Hepatocyte (in vitro differentiated cells): ENCODE data around the gene GLRA3. TPM values are rescaled to one million over a fixed set of nuclear protein-coding genes. Genes with fewer than 3 reads are reported as not detected.

Source experiments
- DNase-seq: peaks from one replicate; pipeline ENCODE4 v3.0.0-alpha.2; 2016; ENCODE audit warnings: low spot score
- H2AFZ ChIP-seq: fragments of 200-600 bp; sonication (generic); 2 replicates; pipeline ENCODE4 v1.6.0; 2016; ENCODE audit warnings: antibody characterized with exemption, mild to moderate bottlenecking
- H3K27ac ChIP-seq: fragments of 200-600 bp; sonication (generic); 2 replicates; pipeline ENCODE4 v1.5.1; 2016; ENCODE audit warnings: mild to moderate bottlenecking
- H3K27me3 ChIP-seq: fragments of 200-600 bp; sonication (generic); 2 replicates; pipeline ENCODE4 v1.6.1; 2016
- H3K36me3 ChIP-seq: fragments of 200-600 bp; sonication (generic); replicated peaks from 2 replicates; pipeline ENCODE4 v1.5.1; 2016; ENCODE audit warnings: low read depth; ENCODE audit not compliant: insufficient read depth
- H3K4me1 ChIP-seq: fragments of 200-600 bp; sonication (generic); 2 replicates; pipeline ENCODE4 v1.5.1; 2016; ENCODE audit warnings: mild to moderate bottlenecking, moderate library complexity; ENCODE audit not compliant: insufficient read depth
- H3K4me2 ChIP-seq: fragments of 200-600 bp; sonication (generic); 2 replicates; pipeline ENCODE4 v1.6.0; 2016
- H3K4me3 ChIP-seq: fragments of 200-600 bp; sonication (generic); 2 replicates; pipeline ENCODE4 v1.5.1; 2016; ENCODE audit warnings: mild to moderate bottlenecking
- H3K79me2 ChIP-seq: fragments of 200-600 bp; sonication (generic); 2 replicates; pipeline ENCODE4 v1.6.0; 2017; ENCODE audit warnings: mild to moderate bottlenecking
- H3K9me2 ChIP-seq: fragments of 200-600 bp; sonication (generic); replicated peaks from 2 replicates; pipeline ENCODE4 v1.6.0; 2017; ENCODE audit warnings: mild to moderate bottlenecking; ENCODE audit not compliant: insufficient read depth
- H3K9me3 ChIP-seq: fragments of 200-600 bp; sonication (generic); 2 replicates; pipeline ENCODE4 v1.5.1; 2016; ENCODE audit warnings: low read depth, mild to moderate bottlenecking
- H4K20me1 ChIP-seq: fragments of 200-600 bp; sonication (generic); 2 replicates; pipeline ENCODE4 v1.6.0; 2016; ENCODE audit warnings: mild to moderate bottlenecking; ENCODE audit not compliant: insufficient read depth, poor library complexity, severe bottlenecking
- CTCF ChIP-seq: fragments of 200-600 bp; sonication (generic); IDR thresholded peaks from 2 replicates; pipeline ENCODE4 v1.5.1; 2016; ENCODE audit warnings: antibody characterized with exemption, mild to moderate bottlenecking; ENCODE audit not compliant: poor library complexity
- EZH2 ChIP-seq: fragments of 200-600 bp; sonication (generic); IDR thresholded peaks from 2 replicates; pipeline ENCODE4 v1.6.1; 2016; ENCODE audit warnings: antibody characterized with exemption, mild to moderate bottlenecking, borderline replicate concordance
- EZH2phosphoT487 ChIP-seq: fragments of 200-600 bp; sonication (generic); IDR thresholded peaks from one replicate; pipeline ENCODE4 v1.6.1; 2018; ENCODE audit warnings: antibody characterized with exemption, mild to moderate bottlenecking, low read depth, moderate library complexity; ENCODE audit not compliant: unreplicated experiment, severe bottlenecking
- WGBS: methylation state at CpG from one replicate; pipeline ENCODE4 v1.1.6; 2016; ENCODE audit warnings: low lambda C conversion rate; ENCODE audit errors: missing lambda C conversion rate; 5-methylcytosine and 5-hydroxymethylcytosine counted together
- polyA plus RNA-seq: library from polyadenylated mRNA; unstranded; fragments of >200 nt; fragmentation: Nextera tagmentation; extraction: Ambion mirVana; gene quantifications from 2 replicates; pipeline ENCODE4 v1.2.1, GENCODE V29; 2016
- total RNA-seq: library from RNA; depleted of rRNA; stranded (reverse); fragments of >200 nt; gene quantifications from 2 replicates; pipeline ENCODE4 v1.2.3, GENCODE V29; 2014

The GLRA3 gene
- total and polyA plus RNA-seq, 2 experiments from 2014 or later: 0.10 TPM; not detected in 1

DNA sequence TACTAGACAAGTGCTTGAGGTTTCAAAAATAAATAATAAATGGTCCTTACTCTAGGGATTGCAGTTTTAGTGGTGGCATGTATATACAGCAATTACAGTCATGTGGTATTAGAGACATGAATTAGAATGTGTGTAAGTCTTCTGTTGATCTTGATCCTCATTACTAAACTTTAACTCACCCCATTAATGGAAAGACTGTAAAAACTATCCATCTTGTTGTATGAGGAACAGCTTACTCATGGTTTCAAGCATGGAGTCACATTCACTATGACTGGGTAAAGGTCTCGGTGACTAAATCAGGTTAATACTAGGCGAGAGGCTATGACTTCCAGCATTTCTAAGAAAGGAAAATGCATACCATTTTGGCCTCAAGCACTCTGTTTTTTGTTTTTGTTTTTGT is 199.8 kb downstream of the GLRA3 start:
- Histone ChIP-seq H3K4me1 (no peaks in the 10 kb centered on the region), H3K79me2 (no peaks in the 10 kb centered on the region), H3K4me2 (no peak overlapping the region), H3K9me2 (no peaks in the 10 kb centered on the region), H4K20me1 (no peaks in the 10 kb centered on the region), H3K9me3 (no peaks in the 10 kb centered on the region), H3K36me3 (no peaks in the 10 kb centered on the region), H3K27ac (no peak overlapping the region), H3K4me3 (no peak overlapping the region), H2AFZ (no peak overlapping the region), H3K27me3 (no peaks in the 10 kb centered on the region)
- DNase-seq: no peak
- TF ChIP-seq CTCF: no peak
- TF ChIP-seq EZH2phosphoT487: no peak
- no peak for TF ChIP-seq EZH2
- 98% methylated on average over 2 of the region's 2 CpGs for WGBS

DNA sequence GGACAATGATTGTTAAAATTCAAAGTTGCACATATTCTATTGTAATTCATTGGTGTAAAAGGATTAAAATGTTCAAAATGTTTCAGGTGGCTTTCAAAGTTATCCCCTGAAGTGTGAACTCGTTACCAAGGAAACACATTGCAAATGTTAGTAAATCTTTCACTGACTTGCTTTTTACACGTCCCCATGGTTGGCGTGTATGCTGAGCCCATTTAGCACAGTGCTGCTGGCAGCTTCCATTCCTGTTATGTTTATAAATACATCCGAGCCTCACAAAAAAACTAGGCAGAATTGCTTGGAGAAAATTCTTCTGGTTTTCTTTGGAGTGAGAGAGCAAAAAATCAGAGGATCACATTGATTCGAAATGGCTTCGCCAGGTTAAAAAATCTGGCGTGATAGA is 200.9 kb downstream of the GLRA3 start:
- Histone ChIP-seq H3K4me2 (no peak overlapping the region), H3K4me1 (no peaks in the 10 kb centered on the region), H3K36me3 (no peaks in the 10 kb centered on the region), H4K20me1 (no peaks in the 10 kb centered on the region), H3K4me3 (no peak overlapping the region), H3K27ac (no peak overlapping the region), H3K79me2 (no peaks in the 10 kb centered on the region), H3K27me3 (no peaks in the 10 kb centered on the region), H2AFZ (no peak overlapping the region), H3K9me2 (no peaks in the 10 kb centered on the region), H3K9me3 (no peaks in the 10 kb centered on the region)
- no peak for DNase-seq
- TF ChIP-seq EZH2phosphoT487 (no peak), CTCF (no peak), EZH2 (no peak)
- WGBS: 81% methylated on average over 7 of the region's 7 CpGs

DNA sequence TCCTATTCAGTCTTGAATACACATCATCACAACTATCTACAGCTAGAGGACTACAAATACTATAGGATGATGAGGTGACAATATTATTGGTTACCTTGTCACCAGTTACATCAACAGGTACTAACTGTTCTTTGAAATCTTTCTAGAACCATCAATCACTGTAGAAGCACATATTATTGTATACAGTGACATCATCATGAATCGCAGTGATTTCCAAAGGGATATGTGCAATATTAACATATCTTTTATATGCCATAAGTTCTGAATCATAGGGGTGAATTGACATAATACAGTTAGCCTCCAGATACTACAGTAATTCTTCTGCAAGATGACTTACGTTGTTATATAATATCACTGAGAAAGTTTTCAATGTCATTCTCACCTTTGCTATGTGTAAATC is 201.6 kb downstream of the GLRA3 start:
- no peaks in the 10 kb centered on the region for H3K9me2 ChIP-seq
- H3K36me3 ChIP-seq: no peaks in the 10 kb centered on the region
- H3K27ac ChIP-seq: peak overlapping the region; percentile 86
- no peaks in the 10 kb centered on the region for H3K79me2 ChIP-seq
- no peaks in the 10 kb centered on the region for H3K9me3 ChIP-seq
- no peak overlapping the region for H3K4me3 ChIP-seq
- H3K4me1 ChIP-seq: no peaks in the 10 kb centered on the region
- no peaks in the 10 kb centered on the region for H3K27me3 ChIP-seq
- DNase-seq: no peak
- WGBS: 98% methylated on average over 2 of the region's 2 CpGs
- TF ChIP-seq EZH2 (no peak), CTCF (no peak), EZH2phosphoT487 (no peak)
- no peak overlapping the region for H2AFZ ChIP-seq
- H4K20me1 ChIP-seq: no peaks in the 10 kb centered on the region
- H3K4me2 ChIP-seq: no peak overlapping the region
